C4-2B (cell line): Measurements from ENCODE around the gene CCNY.

ENCODE experiments used
- H3K27ac ChIP-seq: fragments of 450-650 bp; 2 replicates; pipeline ENCODE4 v1.5.1; 2017
- ZFX ChIP-seq: fragments of 450-650 bp; IDR thresholded peaks from 2 replicates; pipeline ENCODE4 v1.6.1; 2017
- TF ChIP-seq, protein P1 (sequence below): fragments of 450-650 bp; conservative IDR thresholded peaks from 2 replicates; pipeline ENCODE4 v1.5.1; 2017; ENCODE audit warnings: mild to moderate bottlenecking

The CCNY gene

DNA sequence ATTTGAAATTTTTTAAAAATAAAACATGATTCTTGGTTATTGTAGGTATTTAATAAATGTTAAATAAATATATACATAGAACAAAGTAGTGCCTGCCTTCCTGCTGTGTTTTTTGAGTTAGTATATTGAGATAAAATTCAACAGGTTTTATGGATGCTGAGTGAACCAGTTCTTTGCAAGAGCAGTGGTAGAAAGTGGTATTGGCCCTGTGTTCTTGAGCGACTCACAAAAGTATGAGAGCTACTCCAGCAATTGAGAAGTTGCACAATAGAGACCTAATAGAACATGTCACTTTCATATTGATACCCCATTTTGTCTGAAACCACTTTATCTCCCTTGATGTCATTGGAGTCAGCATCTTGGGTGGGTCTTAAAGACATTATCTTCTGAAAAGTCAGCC is 236.3 kb downstream of the CCNY start:
- H3K27ac ChIP-seq = no peak overlapping the region
- TF ChIP-seq, protein P1, sequence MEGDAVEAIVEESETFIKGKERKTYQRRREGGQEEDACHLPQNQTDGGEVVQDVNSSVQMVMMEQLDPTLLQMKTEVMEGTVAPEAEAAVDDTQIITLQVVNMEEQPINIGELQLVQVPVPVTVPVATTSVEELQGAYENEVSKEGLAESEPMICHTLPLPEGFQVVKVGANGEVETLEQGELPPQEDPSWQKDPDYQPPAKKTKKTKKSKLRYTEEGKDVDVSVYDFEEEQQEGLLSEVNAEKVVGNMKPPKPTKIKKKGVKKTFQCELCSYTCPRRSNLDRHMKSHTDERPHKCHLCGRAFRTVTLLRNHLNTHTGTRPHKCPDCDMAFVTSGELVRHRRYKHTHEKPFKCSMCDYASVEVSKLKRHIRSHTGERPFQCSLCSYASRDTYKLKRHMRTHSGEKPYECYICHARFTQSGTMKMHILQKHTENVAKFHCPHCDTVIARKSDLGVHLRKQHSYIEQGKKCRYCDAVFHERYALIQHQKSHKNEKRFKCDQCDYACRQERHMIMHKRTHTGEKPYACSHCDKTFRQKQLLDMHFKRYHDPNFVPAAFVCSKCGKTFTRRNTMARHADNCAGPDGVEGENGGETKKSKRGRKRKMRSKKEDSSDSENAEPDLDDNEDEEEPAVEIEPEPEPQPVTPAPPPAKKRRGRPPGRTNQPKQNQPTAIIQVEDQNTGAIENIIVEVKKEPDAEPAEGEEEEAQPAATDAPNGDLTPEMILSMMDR = no peak
- TF ChIP-seq ZFX = no peak

- H3K27ac ChIP-seq = no peak overlapping the region
- TF ChIP-seq, protein P1 = no peak
- no peak for TF ChIP-seq ZFX
These were observed 237.5 kb downstream of the CCNY start for GRCh38 chr10:35573796-35574195.

GRCh38 chr10:35574924-35575352 is 238.6 kb downstream of the CCNY start:
- no peak for TF ChIP-seq ZFX
- TF ChIP-seq, protein P1 = peak; percentile 25
- no peak overlapping the region for H3K27ac ChIP-seq

DNA sequence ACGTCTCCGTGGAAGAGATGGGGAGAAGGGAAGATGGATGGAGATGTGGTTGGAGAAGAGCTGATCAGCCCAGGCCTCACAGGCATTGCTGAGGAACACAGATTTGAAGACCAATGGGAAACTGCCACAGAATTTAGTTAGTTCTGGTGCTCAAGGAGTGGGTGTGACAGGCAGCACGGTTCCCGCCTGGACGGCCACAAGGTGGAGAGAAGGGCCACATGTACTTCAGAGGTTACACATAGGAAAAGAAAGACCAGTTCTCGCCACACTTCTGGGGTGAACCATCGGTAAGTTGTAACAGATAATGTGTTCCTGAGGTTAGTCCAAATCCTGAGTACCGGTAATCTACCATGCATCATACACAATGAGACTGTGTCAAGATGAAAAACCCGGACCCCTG is 239.3 kb downstream of the CCNY start:
- H3K27ac ChIP-seq = no peak overlapping the region
- TF ChIP-seq ZFX = no peak
- TF ChIP-seq, protein P1 = no peak

DNA sequence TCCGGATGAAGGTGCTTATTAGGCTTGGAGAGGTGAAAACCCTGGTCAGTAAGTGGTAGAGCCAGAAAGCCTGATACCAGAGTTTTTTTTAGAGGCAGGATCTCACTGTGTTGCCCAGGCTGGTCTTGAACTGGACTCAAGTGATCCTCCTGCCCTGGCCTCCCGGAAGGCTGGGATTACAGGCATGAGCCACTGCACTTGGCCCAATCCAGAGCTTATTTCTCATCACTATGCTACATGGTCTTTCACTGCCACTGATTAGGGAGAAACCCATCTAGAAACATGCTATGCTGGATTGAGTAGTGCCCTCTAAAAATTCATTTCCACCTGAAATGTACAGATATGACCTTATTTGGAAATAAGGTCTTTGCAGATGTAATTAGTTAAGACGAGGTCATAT is 240.4 kb downstream of the CCNY start:
- H3K27ac ChIP-seq = no peak overlapping the region
- TF ChIP-seq, protein P1 = no peak
- no peak for TF ChIP-seq ZFX

GRCh38 chr10:35577926-35578617 is 241.8 kb downstream of the CCNY start:
- no peak for TF ChIP-seq ZFX
- TF ChIP-seq, protein P1 = no peak

DNA sequence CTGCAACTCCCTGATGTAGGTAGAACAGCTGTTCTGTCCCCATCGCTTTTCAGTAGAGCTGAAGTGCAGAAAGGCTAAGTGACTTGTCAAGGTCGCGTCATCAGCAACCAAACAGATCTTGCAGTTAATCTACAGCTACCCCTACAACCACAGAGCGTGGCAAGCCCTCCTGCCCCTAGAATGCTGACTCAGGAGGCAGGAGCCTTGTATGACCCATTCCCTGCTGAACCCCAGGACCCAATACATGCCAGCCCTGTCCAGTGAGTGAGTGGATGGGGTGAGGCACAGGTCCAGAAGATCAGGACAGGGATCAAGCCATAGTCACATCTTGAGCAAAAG is 242.3 kb downstream of the CCNY start:
- H3K27ac ChIP-seq = no peak overlapping the region
- TF ChIP-seq ZFX = no peak

More at GRCh38 chr10:35577926-35578617, 241.8 kb downstream of the CCNY start:
- no peak overlapping the region for H3K27ac ChIP-seq

DNA sequence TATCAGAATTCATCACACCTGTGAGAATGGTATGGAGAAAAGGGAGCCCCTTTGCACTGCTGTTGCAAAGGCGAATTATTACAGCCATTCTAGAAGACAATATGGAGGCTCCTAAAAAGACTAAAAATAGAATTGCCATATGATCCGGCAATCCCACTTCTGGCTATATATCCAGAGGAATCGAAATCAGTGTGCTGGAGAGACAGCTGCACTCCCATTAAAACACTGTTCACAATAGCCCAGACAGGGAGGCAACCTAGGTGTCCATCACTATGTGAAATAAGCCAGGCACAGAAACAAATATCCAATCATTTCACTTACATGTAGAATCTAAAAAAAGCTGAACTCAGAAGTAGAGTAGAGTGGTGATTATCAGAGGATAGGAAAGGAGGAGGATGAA is 242.8 kb downstream of the CCNY start:
- H3K27ac ChIP-seq = no peak overlapping the region
- TF ChIP-seq ZFX = no peak
- TF ChIP-seq, protein P1 = no peak
